GM19324 (cell line): Measurements from ENCODE around the gene PAQR4.
"Not testable (repeated sequence)": the region's sequence is repeated elsewhere in the genome, so short reads cannot be mapped to it uniquely, and the experiment has no call there.

Experiments used
- ATAC-seq: cut with Tn5 transposase; IDR thresholded peaks from one replicate; pipeline ENCODE4 v1.9.1; 2021; ENCODE audit warnings: mild to moderate bottlenecking, moderate library complexity; ENCODE audit not compliant: unreplicated experiment, low FRiP score

The PAQR4 gene

GRCh38 chr16:2968738-2969544 is at the start of gene PAQR4:
PAQR4 (plus strand) TSS chr16:2969348; CDS start chr16:2969675, 327 bp downstream.
- ATAC-seq: peak; percentile 75

DNA sequence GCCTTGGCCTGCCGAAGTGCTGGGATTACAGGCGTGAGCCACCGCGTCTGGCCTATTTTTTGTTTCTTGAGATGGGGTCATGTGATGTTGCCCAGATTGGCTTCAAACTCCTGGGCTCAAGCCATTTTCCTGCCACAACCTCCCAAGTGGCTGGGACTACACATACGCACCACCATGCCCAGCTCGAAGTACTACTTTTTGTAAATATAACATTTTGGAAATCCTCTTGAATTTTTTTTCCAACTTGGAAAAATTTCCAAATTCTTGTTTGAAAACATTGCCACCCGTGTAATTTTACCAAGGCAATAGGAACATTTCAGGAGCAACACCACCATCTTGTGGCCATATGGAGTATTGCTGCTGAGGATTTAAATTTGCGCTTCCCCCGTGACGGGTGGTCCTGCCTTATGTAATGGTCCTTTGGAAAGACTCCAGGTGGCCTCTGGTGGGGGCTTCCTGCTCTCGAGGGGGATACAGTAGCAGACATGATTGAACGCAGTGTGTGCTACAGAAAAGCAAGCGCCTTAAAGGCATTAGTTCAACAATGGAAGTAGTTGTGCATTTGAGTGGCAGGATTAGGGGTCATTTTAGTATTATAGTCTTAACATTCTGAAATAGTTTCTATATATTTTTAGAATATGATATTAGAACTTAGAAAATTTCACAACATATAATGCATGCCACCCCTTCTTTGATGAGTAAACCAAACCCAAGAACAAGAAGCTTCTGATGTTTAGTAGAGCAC is 49.5 kb upstream of the PAQR4 start:
- no peak for ATAC-seq

DNA sequence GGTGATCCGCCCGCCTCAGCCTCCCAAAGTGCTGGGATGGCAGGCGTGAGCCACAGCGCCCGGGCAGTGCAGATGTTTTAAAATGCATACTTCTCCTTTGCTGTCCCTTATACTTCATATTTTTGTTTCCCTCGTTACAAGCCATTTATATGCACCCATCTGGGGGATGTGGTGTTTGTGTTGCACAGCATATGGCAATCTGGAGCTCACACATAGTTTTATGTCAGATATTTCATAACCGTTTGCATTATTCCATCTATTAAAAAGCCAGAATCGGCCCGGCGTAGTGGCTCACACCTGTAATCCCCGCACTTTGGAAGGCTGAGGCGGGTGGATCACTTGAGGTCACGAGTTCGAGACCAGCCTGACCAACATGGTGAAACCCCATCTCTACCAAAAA is 45.7 kb upstream of the PAQR4 start:
- no peak for ATAC-seq

DNA sequence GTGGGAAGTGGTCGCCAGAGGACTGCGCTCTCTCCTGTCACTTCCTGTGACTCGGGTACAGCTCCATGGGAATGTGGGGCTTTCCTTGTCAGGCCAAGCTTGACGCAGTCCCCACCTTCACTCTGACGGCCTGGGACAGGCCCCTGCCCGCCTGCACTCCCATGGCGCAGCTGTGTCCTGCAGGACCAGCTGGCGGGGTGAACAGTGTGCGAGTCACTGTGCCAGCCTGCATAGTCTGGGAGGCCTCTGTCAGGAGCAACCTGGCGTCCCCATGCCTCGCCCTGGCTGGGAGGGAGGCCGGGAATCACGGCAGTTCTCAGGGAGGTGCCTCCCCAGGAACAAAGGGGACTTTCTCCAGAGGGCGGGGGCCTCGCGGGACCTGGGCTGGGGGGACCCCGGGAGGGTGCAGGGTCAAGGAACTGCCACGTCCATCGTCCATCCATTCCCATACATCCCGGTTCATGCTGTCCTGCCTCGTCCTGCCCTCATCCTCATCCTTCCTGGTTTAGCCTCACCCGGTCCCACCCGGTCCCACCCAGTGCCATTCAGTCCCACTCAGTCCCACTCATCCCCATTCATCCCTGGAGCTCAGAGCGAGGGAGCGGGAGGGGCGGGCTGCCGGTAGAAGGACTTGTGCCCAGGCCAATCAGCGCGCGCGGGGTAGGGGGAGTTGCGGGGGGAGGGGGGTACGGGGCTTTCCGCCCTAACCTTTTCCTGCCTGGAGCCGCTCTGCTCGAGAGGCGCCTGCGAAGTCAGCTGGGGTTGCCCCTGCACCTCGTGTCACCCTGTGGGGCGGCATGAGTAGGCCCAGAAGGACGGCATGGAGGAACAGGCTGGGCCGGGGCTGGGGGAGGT is 44.0 kb upstream of the PAQR4 start:
- no peak for ATAC-seq

- ATAC-seq: no peak
These were observed 43.0 kb upstream of the PAQR4 start for GRCh38 chr16:2925951-2926649.

GRCh38 chr16:2926650-2926999 is 42.5 kb upstream of the PAQR4 start:
- ATAC-seq: no peak

GRCh38 chr16:2927010-2927646 is 42.0 kb upstream of the PAQR4 start:
- peak; percentile 57 for ATAC-seq

DNA sequence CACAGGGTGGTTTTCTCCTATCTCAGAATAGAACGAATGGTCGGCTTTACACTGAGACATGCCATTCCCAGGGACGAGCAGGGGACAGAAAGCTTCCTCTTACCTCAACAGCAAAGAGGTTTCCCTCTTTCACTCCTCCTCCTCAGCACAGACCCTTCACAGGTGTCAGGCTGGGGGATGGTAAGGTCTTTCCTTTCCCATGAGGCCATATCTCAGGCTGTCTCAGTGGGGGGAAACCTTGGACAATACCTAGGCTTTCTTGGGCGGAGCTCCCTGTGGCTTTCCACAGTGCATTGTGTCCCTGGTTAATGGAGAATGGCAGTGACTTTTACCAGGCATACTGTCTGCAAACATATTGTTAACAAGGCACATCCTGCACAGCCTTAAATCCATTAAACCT is 41.0 kb upstream of the PAQR4 start:
- ATAC-seq: not testable (repeated sequence)

- ATAC-seq: no peak
These were observed 40.4 kb upstream of the PAQR4 start for GRCh38 chr16:2928796-2929195.

DNA sequence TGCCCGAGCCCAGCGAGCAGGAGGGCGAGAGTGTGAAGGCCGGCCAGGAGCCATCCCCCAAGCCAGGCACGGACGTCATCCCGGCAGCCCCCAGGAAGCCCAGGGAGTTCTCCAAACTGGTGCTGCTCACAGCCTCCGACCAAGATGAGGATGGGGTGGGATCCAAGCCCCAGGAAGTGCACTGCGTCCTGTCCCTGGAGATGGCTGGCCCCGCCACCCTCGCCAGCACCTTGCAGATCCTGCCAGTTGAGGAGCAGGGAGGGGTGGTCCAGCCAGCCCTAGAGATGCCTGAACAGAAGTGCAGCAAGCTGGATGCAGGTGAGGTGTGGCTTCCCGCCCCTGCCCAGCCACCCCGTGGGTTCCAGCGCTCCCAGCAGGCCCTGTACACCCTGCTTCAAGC is 39.5 kb upstream of the PAQR4 start:
- ATAC-seq: no peak

DNA sequence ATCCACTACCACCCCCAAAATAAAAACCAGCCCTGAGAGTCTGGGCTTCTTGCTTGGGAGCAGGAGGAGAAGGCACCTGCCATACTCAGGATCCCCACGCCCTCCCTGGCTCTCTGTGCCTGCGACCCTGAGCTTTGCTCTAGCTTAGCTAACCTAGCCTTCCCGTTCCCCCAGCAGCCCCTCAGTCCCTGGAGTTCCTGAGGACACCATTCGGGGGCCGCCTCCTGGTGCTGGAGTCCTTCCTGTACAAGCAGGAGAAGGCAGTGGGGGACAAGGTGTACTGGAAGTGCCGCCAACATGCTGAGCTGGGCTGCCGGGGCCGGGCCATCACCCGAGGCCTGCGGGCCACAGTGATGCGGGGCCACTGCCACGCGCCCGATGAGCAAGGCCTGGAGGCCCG is 38.9 kb upstream of the PAQR4 start:
- ATAC-seq: no peak

- ATAC-seq: not testable (repeated sequence)
These were observed 37.8 kb upstream of the PAQR4 start for GRCh38 chr16:2931231-2931914.

DNA sequence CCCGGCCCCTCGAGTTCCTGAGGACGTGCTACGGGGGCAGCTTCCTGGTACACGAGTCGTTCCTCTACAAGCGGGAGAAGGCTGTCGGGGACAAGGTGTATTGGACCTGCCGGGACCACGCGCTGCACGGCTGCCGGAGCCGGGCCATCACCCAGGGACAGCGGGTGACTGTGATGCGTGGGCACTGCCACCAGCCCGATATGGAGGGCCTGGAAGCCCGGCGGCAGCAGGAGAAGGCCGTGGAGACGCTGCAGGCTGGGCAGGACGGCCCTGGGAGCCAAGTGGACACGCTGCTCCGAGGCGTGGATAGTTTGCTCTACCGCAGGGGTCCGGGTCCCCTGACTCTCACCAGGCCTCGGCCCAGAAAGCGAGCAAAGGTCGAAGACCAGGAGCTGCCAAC is 36.0 kb upstream of the PAQR4 start:
- no peak for ATAC-seq

GRCh38 chr16:2933701-2934100 is 35.4 kb upstream of the PAQR4 start:
- ATAC-seq: no peak

DNA sequence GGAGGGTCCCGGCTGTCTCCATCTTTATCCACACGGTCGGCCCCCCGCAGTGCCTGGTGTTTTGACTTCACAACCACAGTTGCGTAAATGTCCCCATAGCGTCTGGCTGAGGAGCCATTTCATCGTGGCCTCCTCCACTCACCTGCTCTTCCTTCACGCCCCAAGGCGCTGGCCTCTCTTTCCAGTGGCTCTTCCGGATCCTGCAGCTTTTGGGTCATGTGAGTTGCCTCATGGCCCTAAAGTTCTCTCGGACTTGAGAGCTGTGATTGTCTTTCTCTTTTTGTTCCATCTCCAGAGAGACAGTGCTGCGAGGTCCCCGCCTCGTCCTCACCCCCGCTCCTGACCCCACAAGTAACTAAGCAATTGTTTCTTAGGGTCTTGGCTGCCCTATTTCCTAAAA is 34.7 kb upstream of the PAQR4 start:
- no peak for ATAC-seq

DNA sequence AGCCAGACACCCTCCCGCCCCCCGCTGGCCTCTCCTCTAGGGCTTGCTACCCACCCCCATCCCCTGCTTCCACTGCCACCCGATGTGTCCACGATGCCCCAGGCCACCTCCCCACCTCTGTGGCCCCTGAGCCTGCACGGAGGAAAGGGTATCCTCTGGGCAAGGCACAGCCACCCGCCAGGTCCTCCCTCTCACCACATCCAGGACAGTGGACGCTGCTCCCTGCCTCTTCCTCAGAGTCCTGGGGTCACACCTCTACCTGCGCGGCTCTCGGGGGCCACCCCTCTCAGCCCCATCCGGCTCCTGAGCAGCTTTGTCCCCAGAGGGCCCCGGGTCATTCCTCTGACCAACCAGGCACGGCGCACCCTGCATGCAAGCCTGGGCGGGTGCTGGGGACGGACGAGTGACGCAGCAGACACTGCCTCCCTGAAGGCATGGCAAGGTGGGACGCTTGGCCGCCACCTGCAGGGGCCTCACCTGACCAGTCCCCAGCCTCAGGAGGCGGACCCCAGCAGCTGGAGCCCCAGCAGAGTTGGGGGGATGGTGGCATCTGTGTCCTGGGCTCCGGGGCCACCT is 32.6 kb upstream of the PAQR4 start:
- no peak for ATAC-seq

DNA sequence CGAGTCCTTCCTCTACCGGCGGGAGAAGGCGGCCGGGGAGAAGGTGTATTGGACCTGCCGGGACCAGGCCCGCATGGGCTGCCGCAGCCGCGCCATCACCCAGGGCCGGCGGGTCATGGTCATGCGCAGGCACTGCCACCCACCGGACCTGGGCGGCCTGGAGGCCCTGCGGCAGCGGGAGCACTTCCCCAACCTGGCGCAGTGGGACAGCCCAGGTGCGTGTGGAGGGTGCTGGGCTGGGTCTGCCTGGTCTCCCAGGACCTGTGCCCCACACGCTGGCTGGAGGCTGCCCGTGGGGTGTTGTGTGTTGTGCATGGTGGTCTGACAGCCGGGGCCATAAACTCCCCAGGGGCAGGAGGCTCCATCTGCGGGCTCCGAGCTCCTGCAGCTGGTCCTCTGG is 32.0 kb upstream of the PAQR4 start:
- no peak for ATAC-seq

DNA sequence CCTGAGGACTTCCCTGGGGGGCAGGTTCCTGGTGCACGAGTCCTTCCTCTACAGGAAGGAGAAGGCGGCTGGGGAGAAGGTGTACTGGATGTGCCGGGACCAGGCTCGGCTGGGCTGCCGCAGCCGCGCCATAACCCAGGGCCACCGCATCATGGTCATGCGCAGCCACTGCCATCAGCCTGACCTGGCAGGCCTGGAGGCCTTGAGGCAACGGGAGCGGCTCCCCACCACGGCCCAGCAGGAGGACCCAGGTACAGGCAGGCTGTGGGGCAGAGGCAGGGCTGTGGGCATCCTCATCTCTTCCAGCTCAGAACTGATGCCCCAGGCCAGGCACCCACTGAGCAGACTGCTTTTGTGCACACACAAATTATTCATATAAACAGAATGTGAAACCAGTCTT is 30.9 kb upstream of the PAQR4 start:
- no peak for ATAC-seq

- ATAC-seq: no peak
These were observed 29.2 kb upstream of the PAQR4 start for GRCh38 chr16:2939968-2940367.
